ENCODE measurements around the gene TMEM63B. TPM values are rescaled to one million over a fixed set of nuclear protein-coding genes. Genes with fewer than 3 reads are reported as not detected.

Gene TMEM63B
- total and polyA plus RNA-seq, 9 of the 15 experiments (the other 6 are each of a cell fraction or from before 2014, with no cell fraction given), result 0.14 to 39.4 (median 14.4) TPM

- TF ChIP-seq PHF8 (IDR thresholded peaks at IDR 0.05; ENCODE audit: borderline replicate concordance, low read length) (no peak), ZNF583 (CRISPR knock-in tag; IDR thresholded peaks at IDR 0.05) (no peak), HDGF (IDR thresholded peaks at IDR 0.05) (peak; percentile 79; the same call in 1 of the 2 replicates), ZSCAN29 (IDR thresholded peaks at IDR 0.05) (no peak), TEAD1 (CRISPR knock-in tag; IDR thresholded peaks at IDR 0.05) (peak in 1 of 2 experiments; percentile 44; a peak in 1 of 4 replicates), ZNF184 (CRISPR knock-in tag; IDR thresholded peaks at IDR 0.05) (no peak), L3MBTL2 (IDR thresholded peaks at IDR 0.05) (0 out of 2 replicates have a peak, but pooled peaks have one; percentile 36), MBD2 (IDR thresholded peaks at IDR 0.05; ENCODE audit: borderline replicate concordance, low read depth) (no peak), XRCC4 (IDR thresholded peaks at IDR 0.05; ENCODE audit: extremely low read depth, insufficient read depth, insufficient read length) (no peak), HOMEZ (CRISPR knock-in tag; IDR thresholded peaks at IDR 0.05) (no peak), SREBF2 (CRISPR knock-in tag; IDR thresholded peaks at IDR 0.05) (no peak), KLF13 (tag; IDR thresholded peaks at IDR 0.05; ENCODE audit: borderline replicate concordance, low read depth) (peak; percentile 68; the same call in 1 of the 2 replicates), HDAC6 (IDR thresholded peaks at IDR 0.05; ENCODE audit: low read depth, low read length) (no peak), KLF6 (CRISPR knock-in tag; IDR thresholded peaks at IDR 0.05; ENCODE audit: borderline replicate concordance) (no peak), MTA1 (IDR thresholded peaks at IDR 0.05; ENCODE audit: borderline replicate concordance) (peak; percentile 57; the same call in 1 of the 2 replicates), NR2C2 (CRISPR knock-in tag; IDR thresholded peaks at IDR 0.05) (no peak), NR2C2 (tag; IDR thresholded peaks at IDR 0.05) (no peak), ZNF274 (IDR thresholded peaks at IDR 0.05; ENCODE audit: borderline replicate concordance, low read depth, low read length) (no peak), CEBPB (tag; IDR thresholded peaks at IDR 0.05) (no peak), ZNF212 (CRISPR knock-in tag; IDR thresholded peaks at IDR 0.05) (no peak), GTF2F1 (IDR thresholded peaks at IDR 0.05; ENCODE audit: low read depth, low read length) (no peak), NEUROD1 (IDR thresholded peaks at IDR 0.05; ENCODE audit: borderline replicate concordance, low read depth, low read length, partially characterized antibody) (no peak), CC2D1A (IDR thresholded peaks at IDR 0.05) (peak; percentile 90; the same call in 1 of the 2 replicates), PKNOX1 (IDR thresholded peaks at IDR 0.05) (peak; percentile 34), SMAD3 (CRISPR knock-in tag; conservative IDR thresholded peaks at IDR 0.05) (no peak), IRF9 (tag; IDR thresholded peaks at IDR 0.05) (no peak)
Observed at GRCh38 chr6:44172731-44173500, 45.6 kb downstream of the TMEM63B start (continued).
